ENCODE measurements around the gene NELFA.
"Not testable (repeated sequence)": the region's sequence is repeated elsewhere in the genome, so short reads cannot be mapped to it uniquely, and the experiment has no call there.

The NELFA gene

GRCh38 chr4:2036327-2036726, 27.6 kb upstream of the NELFA start:
- DNase-seq (ENCODE audit: insufficient read length) (no peak), FAIRE-seq (no peak)
- no peak for TF ChIP-seq POLR2A (IDR thresholded peaks at IDR 0.05; ENCODE audit: low read depth, low read length)
- TF ChIP-seq POLR2AphosphoS5 (IDR thresholded peaks at IDR 0.05; ENCODE audit: low read depth, low read length) = no peak
- TF ChIP-seq TAF1 (IDR thresholded peaks at IDR 0.05; ENCODE audit: borderline replicate concordance, low read depth, low read length) = no peak

DNA sequence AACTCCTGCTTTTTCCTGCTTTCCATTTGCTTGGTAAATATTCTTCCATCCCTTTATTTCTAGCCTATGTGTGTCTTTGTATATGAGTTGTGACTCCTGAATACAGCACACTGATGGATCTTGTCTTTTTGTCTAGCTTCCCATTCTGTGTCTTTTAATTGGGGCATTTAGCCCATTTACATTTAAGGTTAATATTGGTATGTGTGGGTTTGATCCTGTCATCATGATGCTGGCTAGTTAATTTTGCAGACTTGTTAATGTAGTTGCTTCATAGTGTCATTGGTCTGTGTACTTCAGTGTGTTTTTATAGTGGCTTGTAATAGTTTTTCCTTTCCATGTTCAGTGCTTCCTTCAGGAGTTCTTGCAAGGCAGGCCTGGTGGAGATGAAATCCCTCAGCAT, 22.4 kb upstream of the NELFA start:
- DNase-seq (ENCODE audit: insufficient read length); FAIRE-seq: not testable (repeated sequence)

DNA sequence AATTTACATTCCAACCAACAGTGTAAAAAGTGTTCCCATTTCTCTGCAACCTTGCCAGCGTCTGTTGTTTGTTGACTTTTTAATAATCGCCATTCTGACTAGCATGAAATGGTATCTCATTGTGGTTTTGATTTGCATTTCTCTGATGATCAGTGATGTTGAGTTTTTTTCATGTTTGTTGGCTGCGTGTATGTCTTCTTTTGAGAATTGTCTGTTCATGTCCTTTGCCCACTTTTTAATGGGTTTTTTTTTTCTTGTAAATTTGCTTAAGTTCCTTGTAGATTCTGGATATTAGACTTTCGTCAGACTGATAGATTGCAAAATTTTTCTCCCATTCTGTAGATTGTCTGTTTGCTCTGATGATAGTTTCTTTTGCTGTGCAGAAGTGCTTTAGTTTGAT, 18.3 kb upstream of the NELFA start:
- FAIRE-seq = not testable (repeated sequence)

GRCh38 chr4:2025817-2026216, 17.0 kb upstream of the NELFA start:
- DNase-seq (ENCODE audit: insufficient read length) = no peak
- TF ChIP-seq POLR2AphosphoS5 (IDR thresholded peaks at IDR 0.05; ENCODE audit: low read depth, low read length) (no peak), POLR2A (IDR thresholded peaks at IDR 0.05; ENCODE audit: low read depth, low read length) (no peak), TAF1 (IDR thresholded peaks at IDR 0.05; ENCODE audit: borderline replicate concordance, low read depth, low read length) (no peak)
- no peak for FAIRE-seq

More for the DNA sequence above, 18.3 kb upstream of the NELFA start:
- DNase-seq (ENCODE audit: insufficient read length) = not testable (repeated sequence)

DNA sequence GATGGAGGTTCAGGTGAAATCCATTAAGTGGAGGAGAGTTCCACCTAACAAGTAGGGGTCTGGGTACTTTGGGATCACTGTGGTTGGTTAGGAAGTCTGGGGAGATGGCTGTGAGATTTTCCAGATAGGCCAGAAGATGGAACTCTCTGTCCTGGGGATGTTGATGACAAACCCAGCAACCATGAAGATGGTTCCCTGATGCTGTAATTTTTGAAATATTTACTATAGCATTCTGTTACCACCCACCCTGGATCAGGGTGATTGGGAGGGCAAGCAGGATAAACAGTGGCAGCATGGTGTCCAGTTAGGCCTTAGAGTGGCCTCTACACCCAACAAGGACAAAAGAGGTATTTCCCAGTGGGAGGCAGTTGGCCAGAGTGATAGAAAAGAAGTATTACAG, 15.9 kb upstream of the NELFA start:
- FAIRE-seq (no peak), DNase-seq (ENCODE audit: insufficient read length) (no peak)
- TF ChIP-seq POLR2A (IDR thresholded peaks at IDR 0.05; ENCODE audit: low read depth, low read length) (no peak), TAF1 (IDR thresholded peaks at IDR 0.05; ENCODE audit: borderline replicate concordance, low read depth, low read length) (no peak), POLR2AphosphoS5 (IDR thresholded peaks at IDR 0.05; ENCODE audit: low read depth, low read length) (no peak)

DNA sequence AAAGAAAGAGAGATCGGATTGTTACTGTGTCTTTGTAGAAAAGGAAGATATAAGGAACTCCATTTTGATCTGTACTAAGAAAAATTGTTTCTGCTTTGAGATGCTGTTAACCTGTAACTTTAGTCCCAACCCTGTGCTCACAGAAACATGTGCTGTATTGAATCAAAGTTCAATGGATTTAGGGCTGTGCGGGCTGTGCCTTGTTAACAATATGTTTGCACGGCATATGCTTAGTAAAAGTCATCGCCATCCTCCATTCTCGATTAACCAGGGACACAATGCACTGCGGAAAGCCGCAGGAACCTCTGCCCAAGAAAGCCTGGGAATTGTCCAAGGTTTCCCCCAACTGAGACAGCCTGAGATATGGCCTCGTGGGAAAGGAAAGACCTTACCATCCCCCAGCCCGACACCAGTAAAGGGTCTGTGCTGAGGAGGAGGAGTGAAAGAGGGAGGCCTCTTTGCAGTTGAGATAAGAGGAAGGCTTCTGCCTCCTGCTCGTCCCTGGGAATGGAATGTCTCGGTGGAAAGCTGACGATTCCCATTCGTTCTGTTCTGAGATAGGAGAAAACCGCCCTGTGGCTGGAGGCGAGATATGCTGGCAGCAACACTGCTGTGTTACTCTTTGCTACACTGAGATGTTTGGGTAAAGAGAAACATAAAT, 12.7 kb upstream of the NELFA start:
- not testable (repeated sequence) for DNase-seq (ENCODE audit: insufficient read length); FAIRE-seq

DNA sequence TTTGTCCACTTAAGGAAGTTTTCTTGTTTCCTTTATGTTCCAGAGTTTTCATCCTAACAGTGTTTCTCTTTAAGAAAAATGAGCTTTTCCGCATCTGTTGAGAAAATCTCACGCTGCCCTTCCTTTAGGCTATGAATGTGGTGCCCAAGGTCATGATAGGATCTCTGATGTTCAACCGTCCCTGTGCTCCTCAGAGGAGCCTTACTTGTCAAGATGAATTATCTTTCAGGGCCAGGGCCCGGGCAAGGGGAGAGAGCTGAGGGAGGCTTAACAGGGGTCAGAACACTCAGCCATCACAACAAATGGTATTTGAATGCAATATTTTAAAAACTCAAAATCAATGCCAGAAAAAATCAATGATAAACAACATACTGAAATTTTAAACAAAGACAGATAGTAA, 6.2 kb upstream of the NELFA start:
- DNase-seq (ENCODE audit: insufficient read length) (no peak), FAIRE-seq (no peak)

DNA sequence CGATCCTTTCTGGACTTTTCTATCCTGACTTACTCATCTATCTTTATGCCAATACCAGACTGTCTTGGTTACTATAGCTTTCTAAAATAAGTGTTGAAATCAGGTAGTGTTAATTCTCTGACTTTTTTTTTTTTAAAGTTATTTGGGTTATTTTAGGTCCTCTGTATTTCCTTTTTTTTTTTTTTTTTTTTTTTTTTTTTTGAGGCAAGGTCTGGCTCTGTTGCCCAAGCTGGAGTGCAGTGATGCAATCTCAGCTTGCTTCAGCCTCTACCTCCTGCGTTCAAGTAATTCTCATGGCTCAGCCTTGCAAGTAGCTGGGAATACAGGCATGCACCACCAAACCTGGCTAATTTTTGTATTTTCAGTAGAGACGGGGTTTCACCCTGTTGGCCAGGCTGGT, 2.8 kb upstream of the NELFA start:
- no peak for DNase-seq (ENCODE audit: insufficient read length)
- no peak for FAIRE-seq
- no peak for TF ChIP-seq TAF1 (IDR thresholded peaks at IDR 0.05; ENCODE audit: borderline replicate concordance, low read depth, low read length)
- no peak for TF ChIP-seq POLR2A (IDR thresholded peaks at IDR 0.05; ENCODE audit: low read depth, low read length)
- no peak for TF ChIP-seq POLR2AphosphoS5 (IDR thresholded peaks at IDR 0.05; ENCODE audit: low read depth, low read length)

More for the DNA sequence above, 6.2 kb upstream of the NELFA start:
- no peak for TF ChIP-seq TAF1 (IDR thresholded peaks at IDR 0.05; ENCODE audit: borderline replicate concordance, low read depth, low read length)
- TF ChIP-seq POLR2A (IDR thresholded peaks at IDR 0.05; ENCODE audit: low read depth, low read length) = no peak
- no peak for TF ChIP-seq POLR2AphosphoS5 (IDR thresholded peaks at IDR 0.05; ENCODE audit: low read depth, low read length)

DNA sequence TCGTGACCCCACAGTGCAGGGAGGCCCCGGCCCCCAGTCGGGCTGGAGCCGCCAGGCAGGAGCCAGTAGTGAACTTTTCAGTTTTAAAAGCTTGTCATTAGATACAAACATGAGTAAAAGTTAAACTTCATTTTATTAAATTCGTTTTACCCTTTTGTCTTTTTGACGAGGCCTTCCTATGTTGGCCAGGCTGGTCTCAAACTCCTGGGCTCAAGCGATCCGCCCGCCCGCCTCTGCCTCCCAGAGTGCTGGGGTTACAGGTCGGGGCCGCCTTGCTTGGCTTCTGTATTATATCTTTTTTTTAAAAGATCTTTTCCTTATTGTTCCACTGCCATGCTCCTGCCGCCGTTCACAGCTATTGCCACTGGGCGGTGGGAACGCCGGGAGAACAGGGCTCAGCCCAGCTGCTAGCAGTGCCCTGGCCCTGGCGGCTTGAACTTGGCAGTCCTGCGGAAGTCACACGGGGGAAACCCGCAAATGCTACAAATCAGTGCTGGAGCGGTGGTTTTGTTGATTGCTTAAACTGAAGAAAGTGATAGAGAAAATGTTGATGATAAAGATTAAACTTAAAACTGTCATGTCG, 968 bp upstream of the NELFA start:
- TF ChIP-seq TAF1 (IDR thresholded peaks at IDR 0.05; ENCODE audit: borderline replicate concordance, low read depth, low read length) (no peak), POLR2A (IDR thresholded peaks at IDR 0.05; ENCODE audit: low read depth, low read length) (no peak), POLR2AphosphoS5 (IDR thresholded peaks at IDR 0.05; ENCODE audit: low read depth, low read length) (no peak)
- FAIRE-seq (peak; percentile 48), DNase-seq (ENCODE audit: insufficient read length) (no peak)

- TF ChIP-seq TAF1 (IDR thresholded peaks at IDR 0.05; ENCODE audit: borderline replicate concordance, low read depth, low read length) = no peak
- TF ChIP-seq POLR2AphosphoS5 (IDR thresholded peaks at IDR 0.05; ENCODE audit: low read depth, low read length) = no peak; the same call in 1 of the 2 replicates
- TF ChIP-seq POLR2A (IDR thresholded peaks at IDR 0.05; ENCODE audit: low read depth, low read length) = no peak; the same call in 1 of the 2 replicates
- FAIRE-seq (no peak), DNase-seq (ENCODE audit: insufficient read length) (no peak)
Measured at GRCh38 chr4:2008671-2008920, 178 bp downstream of the NELFA start.

GRCh38 chr4:2007804-2008670, 737 bp downstream of the NELFA start:
- DNase-seq (ENCODE audit: insufficient read length) (no peak), FAIRE-seq (peak; percentile 30)
- no peak for TF ChIP-seq TAF1 (IDR thresholded peaks at IDR 0.05; ENCODE audit: borderline replicate concordance, low read depth, low read length)
- TF ChIP-seq POLR2A (IDR thresholded peaks at IDR 0.05; ENCODE audit: low read depth, low read length) = no peak
- no peak for TF ChIP-seq POLR2AphosphoS5 (IDR thresholded peaks at IDR 0.05; ENCODE audit: low read depth, low read length)

DNA sequence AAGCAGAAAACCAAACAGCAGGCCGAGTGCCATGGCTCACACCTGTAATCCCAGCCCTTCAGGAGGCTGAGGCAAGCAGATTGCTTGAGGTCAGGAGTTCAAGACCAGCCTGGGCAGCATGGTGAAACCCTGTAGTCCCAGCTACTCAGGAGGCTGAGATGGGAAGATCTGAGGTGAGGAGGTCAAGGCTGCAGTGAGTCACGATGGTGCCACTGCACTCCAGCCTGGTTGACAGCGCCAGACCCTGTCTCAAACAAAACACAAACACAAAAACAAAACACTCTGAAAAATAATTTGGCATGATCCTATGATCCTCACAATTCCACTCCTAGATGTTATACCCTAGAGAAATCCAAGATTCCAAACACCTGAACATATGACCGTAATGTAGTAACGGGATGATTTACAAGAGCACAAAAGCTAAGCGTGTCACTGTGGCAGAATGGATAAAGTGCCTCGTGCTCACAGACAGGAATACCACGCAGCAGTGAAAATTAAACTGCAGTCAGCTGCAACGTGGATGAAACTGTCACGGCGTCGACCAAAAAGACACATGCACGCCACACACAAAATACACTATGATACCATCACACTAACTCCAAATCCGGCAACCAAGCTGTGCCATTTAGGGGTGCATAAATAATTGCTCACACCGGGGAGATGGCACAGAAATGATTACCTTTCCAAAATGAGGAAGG, 1.7 kb downstream of the NELFA start:
- FAIRE-seq = no peak
- TF ChIP-seq TAF1 (IDR thresholded peaks at IDR 0.05; ENCODE audit: borderline replicate concordance, low read depth, low read length) (no peak), POLR2A (IDR thresholded peaks at IDR 0.05; ENCODE audit: low read depth, low read length) (no peak), POLR2AphosphoS5 (IDR thresholded peaks at IDR 0.05; ENCODE audit: low read depth, low read length) (no peak)
- no peak for DNase-seq (ENCODE audit: insufficient read length)
